Lower leg skin (tissue), 4 donors: ENCODE results near the gene ANXA6. TPM values are rescaled to one million over a fixed set of nuclear protein-coding genes. Genes with fewer than 3 reads are reported as not detected.

ENCODE experiments used
- DNase-seq, 2 donors: peaks; one replicate each; pipeline ENCODE4 v3.0.0-alpha.2; 2019; ENCODE audit warnings: low spot score in 2 of 2
- H3K4me3 ChIP-seq: fragments of 200-600 bp; sonication (generic); 2 replicates; pipeline ENCODE4 v1.5.1; 2017; ENCODE audit warnings: mild to moderate bottlenecking, low read depth; ENCODE audit not compliant: poor library complexity, severe bottlenecking
- POLR2A ChIP-seq, 2 donors: fragments of 450-650 bp; IDR thresholded peaks; one replicate each; pipeline ENCODE4 v1.6.1; 2016 to 2017; ENCODE audit warnings: antibody characterized with exemption in 2 of 2, mild to moderate bottlenecking in 1 of 2, moderate library complexity in 1 of 2
- WGBS, 2 donors: methylation state at CpG; one replicate each; pipeline ENCODE4 v1.1.5; 2018; 5-methylcytosine and 5-hydroxymethylcytosine counted together
- intact Hi-C: fragments of 100-400 bp; cut with DNase I; formaldehyde crosslinking; loops from one replicate; pipeline ENCODE4 v1.15.0; 2023; ENCODE audit warnings: low total_unique reads
- total RNA-seq, 4 donors: library from RNA; depleted of rRNA; stranded (reverse); fragments of >200 nt; gene quantifications; one replicate each; pipeline ENCODE4 v1.1.0, GENCODE V29; 2016
- TF ChIP-seq, protein P1 (sequence below), 3 donors: fragments of 450-650 bp; IDR thresholded peaks; one replicate each; pipeline ENCODE4 v1.5.1; 2016; ENCODE audit warnings: antibody characterized with exemption in 3 of 3, mild to moderate bottlenecking in 3 of 3, moderate library complexity in 2 of 3

Gene ANXA6
- total RNA-seq, 4 donors from 2014 or later, result 34.2 to 68.4 (median 43.3) TPM

DNA sequence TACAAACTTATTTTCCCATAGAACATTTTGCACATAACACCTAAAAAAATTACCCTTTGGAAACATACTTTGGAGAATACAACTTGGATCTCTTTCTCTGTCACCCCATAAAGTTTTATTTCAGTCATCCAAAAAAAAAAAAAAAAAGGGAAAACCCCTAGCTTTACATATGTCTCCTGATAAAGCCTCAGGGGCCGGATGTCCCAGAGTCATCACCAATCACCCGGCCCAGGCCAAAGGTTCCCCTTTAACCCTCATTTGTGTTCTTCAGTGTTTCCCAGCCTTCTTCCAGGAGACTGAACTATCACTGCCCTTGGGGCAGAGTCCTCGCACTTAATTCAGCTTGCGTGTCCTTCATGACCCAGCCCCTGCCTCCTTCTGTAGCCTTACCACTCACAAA, 28.8 kb downstream of the ANXA6 start:
- no peak for TF ChIP-seq POLR2A (IDR thresholded peaks at IDR 0.05)
- TF ChIP-seq, protein P1, sequence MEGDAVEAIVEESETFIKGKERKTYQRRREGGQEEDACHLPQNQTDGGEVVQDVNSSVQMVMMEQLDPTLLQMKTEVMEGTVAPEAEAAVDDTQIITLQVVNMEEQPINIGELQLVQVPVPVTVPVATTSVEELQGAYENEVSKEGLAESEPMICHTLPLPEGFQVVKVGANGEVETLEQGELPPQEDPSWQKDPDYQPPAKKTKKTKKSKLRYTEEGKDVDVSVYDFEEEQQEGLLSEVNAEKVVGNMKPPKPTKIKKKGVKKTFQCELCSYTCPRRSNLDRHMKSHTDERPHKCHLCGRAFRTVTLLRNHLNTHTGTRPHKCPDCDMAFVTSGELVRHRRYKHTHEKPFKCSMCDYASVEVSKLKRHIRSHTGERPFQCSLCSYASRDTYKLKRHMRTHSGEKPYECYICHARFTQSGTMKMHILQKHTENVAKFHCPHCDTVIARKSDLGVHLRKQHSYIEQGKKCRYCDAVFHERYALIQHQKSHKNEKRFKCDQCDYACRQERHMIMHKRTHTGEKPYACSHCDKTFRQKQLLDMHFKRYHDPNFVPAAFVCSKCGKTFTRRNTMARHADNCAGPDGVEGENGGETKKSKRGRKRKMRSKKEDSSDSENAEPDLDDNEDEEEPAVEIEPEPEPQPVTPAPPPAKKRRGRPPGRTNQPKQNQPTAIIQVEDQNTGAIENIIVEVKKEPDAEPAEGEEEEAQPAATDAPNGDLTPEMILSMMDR (IDR thresholded peaks at IDR 0.05), result no peak
- no peak overlapping the region for H3K4me3 ChIP-seq
- intact Hi-C loops, result loop anchor here (10.0 kb wide), 2 partner anchors 106 to 186 kb away; no protein-coding TSS in a partner anchor
- DNase-seq, result no peak
- WGBS, 2 donors, result 63 to 68% methylated on average over 4 of the region's 4 CpGs

DNA sequence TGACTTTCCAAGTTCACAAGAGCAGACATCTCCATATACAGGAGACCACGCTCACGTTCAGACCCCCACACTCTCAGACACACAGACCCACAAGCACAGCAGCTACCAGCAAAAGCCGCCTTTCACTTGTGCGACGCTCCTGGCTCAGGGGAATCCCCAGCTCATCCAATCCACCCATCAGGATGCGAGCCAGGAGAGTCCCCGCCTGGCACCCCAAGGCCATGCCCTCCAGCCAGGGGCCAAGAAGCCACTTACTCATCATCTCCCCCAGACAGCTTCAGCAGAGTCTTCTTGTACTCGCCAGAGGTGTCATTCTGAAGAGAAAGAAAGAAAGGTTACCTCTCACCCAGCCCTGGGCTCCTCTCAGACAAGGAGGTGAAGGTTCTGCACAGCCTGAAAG, 29.7 kb downstream of the ANXA6 start:
- TF ChIP-seq, protein P1 (IDR thresholded peaks at IDR 0.05), result no peak
- no peak for TF ChIP-seq POLR2A (IDR thresholded peaks at IDR 0.05)
- no peak overlapping the region for H3K4me3 ChIP-seq
- WGBS, 2 donors, result 76 to 83% methylated on average over 8 of the region's 8 CpGs
- no peak for DNase-seq
- intact Hi-C loops, result loop anchor here (10.0 kb wide), 2 partner anchors 107 to 187 kb away; no protein-coding TSS in a partner anchor

DNA sequence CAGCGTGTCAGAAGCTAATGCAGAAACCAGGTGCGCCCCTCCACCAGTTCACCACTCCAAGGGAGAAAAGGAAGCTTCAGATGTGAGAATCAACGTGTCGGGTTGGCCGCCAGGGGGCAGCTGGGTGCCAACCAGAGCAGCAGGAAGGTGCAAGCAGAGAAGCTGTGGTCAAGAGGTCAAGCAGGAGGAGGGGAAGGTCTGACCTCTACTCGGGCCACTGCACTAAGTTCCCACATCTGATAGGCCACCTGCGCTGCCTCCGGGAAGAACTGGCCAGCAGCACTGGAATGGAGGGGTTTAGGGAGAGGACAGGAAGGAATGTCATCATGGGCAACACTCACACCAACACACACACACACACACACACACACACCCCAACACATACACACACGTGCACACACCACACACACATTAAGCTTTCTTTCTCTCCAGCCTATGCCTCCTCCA, 31.4 kb downstream of the ANXA6 start:
- intact Hi-C loops, result loop anchor here (10.0 kb wide), 2 partner anchors 109 to 189 kb away; no protein-coding TSS in a partner anchor
- TF ChIP-seq, protein P1 (IDR thresholded peaks at IDR 0.05), result peak in 1 of 3 donors; percentile 72
- no peak for TF ChIP-seq POLR2A (IDR thresholded peaks at IDR 0.05)
- WGBS, 2 donors, result 17 to 22% methylated on average over 9 of the region's 9 CpGs
- H3K4me3 ChIP-seq, result no peak overlapping the region
- DNase-seq, result peak; percentile 51 to 93

DNA sequence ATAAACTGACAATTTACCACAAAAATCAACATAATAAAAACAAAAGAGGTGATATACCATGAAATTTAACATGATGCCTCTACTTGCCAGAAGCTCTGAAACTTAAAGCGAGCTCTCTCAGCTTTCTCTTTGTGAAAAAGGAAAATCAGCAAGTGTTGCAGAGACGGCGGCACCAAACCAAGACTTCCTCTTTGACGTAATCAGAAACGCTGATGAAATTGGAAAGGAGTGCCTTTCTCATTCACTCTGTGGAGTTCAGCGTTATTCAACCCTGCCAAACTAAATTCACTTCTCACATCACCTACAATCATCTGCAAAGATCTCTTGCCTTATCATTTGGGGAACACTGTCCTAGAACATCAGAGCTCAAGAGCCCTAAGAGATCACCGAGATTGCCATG, 32.2 kb downstream of the ANXA6 start:
- intact Hi-C loops, result loop anchor here (10.0 kb wide), 2 partner anchors 109 to 189 kb away; no protein-coding TSS in a partner anchor
- TF ChIP-seq, protein P1 (IDR thresholded peaks at IDR 0.05), result no peak
- TF ChIP-seq POLR2A (IDR thresholded peaks at IDR 0.05), result no peak
- no peak overlapping the region for H3K4me3 ChIP-seq
- no peak for DNase-seq
- 73 to 79% methylated on average over 7 of the region's 7 CpGs for WGBS, 2 donors

DNA sequence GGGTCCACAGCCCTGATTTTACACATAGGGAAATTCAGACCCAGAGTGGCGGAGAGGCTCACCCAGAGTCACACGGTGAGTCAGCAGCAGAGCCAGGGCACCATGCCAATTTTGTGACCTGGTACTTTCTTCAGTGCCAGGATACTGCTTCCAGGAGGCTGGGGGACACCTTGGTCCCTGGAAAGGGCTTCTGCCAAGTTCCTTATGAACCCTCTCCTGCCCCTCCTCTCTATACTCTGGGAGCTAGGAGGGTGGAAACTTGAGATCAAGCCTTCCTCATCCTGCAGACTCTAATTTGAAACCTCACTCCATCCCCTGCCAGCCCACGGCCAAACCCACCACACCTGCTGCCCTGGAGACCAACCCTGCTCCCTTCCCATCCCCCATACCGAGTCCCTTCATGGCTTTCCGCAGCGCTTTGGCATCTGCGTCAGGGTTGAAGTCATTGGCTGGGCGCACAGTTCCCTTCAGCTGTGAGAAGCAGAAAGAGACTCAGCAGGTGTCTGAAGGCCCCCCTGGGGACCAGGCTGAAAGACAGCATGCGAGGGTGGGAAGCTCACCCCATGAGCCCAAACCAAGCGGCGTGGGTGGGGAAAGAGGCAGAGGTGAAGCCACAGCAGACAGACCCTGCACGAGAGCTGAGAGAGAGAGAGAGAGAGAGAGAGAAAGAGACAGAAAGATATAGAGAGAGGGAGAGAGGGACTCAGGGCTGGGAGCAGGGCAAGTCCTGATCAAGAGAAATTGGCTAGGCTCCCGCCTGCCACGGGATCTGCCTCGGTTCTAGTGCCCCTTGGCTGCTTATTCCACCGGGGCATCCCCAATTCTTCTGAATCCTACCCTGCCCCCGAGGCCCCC, 33.5 kb downstream of the ANXA6 start:
- no peak for DNase-seq
- 72 to 73% methylated on average over 17 of the region's 17 CpGs for WGBS, 2 donors
- intact Hi-C loops, result loop anchor here (10.0 kb wide), 2 partner anchors 111 to 191 kb away; no protein-coding TSS in a partner anchor
- H3K4me3 ChIP-seq, result no peak overlapping the region
- TF ChIP-seq, protein P1 (IDR thresholded peaks at IDR 0.05), result no peak
- no peak for TF ChIP-seq POLR2A (IDR thresholded peaks at IDR 0.05)
